ENCODE measurements around the gene CENPP.

The CENPP gene

DNA sequence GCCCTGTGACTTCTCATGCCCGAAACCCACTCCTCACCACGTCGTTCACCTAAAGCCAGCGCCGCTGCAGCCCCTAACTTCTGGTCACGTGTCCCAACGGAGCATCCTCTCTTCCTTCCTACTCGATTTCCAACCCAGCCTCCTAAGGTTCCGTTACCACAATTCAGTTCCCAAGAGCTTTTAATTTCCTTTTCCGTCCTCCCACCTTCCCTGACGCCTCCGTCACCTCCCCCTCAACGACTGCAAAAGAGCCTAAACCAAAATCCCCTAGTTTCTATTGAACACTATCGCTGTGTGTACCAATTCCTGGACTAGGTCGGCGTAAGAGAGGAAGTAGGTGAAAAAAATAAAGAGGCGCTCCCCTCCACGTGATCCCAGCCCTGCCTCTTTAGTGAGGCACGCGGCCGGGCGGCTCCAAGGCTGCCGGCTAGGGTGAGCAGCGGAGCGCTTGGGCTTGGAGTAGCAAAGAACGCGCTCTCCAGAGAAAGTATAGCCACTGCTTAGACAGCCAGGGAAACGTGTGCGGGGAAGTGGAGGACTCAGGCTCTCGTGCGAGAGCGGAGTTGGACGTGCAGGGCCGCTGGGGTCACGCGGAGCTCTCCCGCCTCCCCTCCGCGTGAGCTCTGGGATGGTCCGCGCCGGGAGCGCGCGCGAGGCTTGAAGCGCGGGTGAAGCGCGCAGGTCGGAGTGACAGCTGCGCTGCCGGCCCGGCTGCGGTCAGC, at the start of gene CENPP, which contains the start of gene NOL8:
TSS of gene CENPP (plus strand) at position 685 of the 722 bp plus-strand sequence.
TSS of gene NOL8 (minus strand) at position 82 of the 722 bp plus-strand sequence. CDS start 1,189 bp downstream, outside the sequence.
- Histone ChIP-seq H3K36me3 (ENCODE audit: insufficient read depth, low read length) (peaks cover 22% of the 10 kb centered on the region), H3K9ac (ENCODE audit: insufficient read length) (peak within 1 kb of the TSS; percentile 96), H3K27ac (peak within 1 kb of the TSS; percentile 92), H3K9me3 (ENCODE audit: low read depth, low read length) (no peaks in the 10 kb centered on the region), H3K4me3 (peak within 1 kb of the TSS; percentile 96)
- TF ChIP-seq POLR2AphosphoS5 (IDR thresholded peaks at IDR 0.05; ENCODE audit: borderline replicate concordance, low read depth, low read length) (peak; percentile 96), EZH2 (IDR thresholded peaks at IDR 0.05) (no peak)
- peak; percentile 81 for DNase-seq (ENCODE audit: low read depth, low spot score)

DNA sequence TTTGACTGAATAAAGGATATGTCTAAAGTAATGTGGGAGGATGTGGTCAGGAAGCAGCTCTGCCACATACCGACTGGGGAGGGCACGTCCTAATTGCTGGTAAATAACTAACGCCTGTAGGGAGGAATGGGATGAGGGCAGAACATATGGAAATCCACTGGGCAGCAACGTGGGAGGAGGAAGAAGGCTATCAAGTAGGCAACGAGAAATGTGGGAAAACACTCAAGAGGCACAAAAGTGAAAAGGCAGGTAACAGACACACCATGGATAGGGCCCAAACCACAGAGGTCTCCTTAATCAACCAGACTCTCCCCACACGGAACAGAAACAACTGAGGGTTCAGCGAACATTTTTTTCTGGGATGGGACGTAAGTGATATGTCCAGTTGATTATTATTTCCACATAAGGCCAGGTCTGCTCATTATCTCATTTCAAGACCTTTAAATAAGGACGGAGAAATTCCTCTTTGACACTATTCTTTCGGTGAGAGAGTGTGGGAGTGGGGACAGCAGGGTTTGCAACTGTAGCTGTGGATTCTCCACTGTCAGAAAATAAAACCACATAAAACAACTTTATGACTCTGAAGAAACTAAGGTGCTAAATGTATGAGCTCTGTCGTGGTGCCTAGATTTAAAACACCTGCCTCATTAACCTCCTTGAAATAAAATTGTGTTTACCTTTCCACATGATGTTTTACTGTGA, 49.3 kb upstream of the CENPP start:
- Histone ChIP-seq H3K9ac (ENCODE audit: insufficient read length) (no peak overlapping the region), H3K4me3 (no peak overlapping the region), H3K9me3 (ENCODE audit: low read depth, low read length) (no peaks in the 10 kb centered on the region), H3K36me3 (ENCODE audit: insufficient read depth, low read length) (peaks cover 100% of the 10 kb centered on the region), H3K27ac (no peak overlapping the region)
- DNase-seq (ENCODE audit: low read depth, low spot score), result no peak
- TF ChIP-seq EZH2 (IDR thresholded peaks at IDR 0.05) (no peak), FOXP2 (optimal IDR thresholded peaks at IDR 0.05; ENCODE audit: control extremely low read depth, extremely low read length, insufficient read depth) (no peak), POLR2AphosphoS5 (IDR thresholded peaks at IDR 0.05; ENCODE audit: borderline replicate concordance, low read depth, low read length) (no peak)

DNA sequence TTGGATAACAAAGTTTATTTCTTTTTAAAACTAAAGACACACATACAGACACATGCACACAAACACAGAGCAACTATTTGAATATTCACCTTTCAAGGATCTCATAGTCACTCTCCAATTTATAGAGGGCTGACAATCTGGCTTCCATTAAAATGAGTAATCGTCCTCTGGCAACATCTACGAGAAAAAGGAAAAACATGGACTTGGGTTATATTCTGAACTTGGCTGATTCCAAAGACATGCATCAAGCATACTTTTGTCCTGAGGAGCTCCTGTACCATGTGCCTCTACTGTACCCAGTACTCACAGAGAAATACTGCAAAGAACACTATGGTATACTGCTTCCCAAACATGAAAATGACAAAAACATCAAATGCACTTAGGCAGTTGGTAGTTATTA, 47.6 kb upstream of the CENPP start:
- Histone ChIP-seq H3K9me3 (ENCODE audit: low read depth, low read length) (no peaks in the 10 kb centered on the region), H3K36me3 (ENCODE audit: insufficient read depth, low read length) (peaks cover 98% of the 10 kb centered on the region), H3K27ac (no peak overlapping the region), H3K9ac (ENCODE audit: insufficient read length) (no peak overlapping the region), H3K4me3 (no peak overlapping the region)
- DNase-seq (ENCODE audit: low read depth, low spot score), result no peak
- TF ChIP-seq FOXP2 (optimal IDR thresholded peaks at IDR 0.05; ENCODE audit: control extremely low read depth, extremely low read length, insufficient read depth), result no peak
- no peak for TF ChIP-seq POLR2AphosphoS5 (IDR thresholded peaks at IDR 0.05; ENCODE audit: borderline replicate concordance, low read depth, low read length)
- no peak for TF ChIP-seq EZH2 (IDR thresholded peaks at IDR 0.05)

DNA sequence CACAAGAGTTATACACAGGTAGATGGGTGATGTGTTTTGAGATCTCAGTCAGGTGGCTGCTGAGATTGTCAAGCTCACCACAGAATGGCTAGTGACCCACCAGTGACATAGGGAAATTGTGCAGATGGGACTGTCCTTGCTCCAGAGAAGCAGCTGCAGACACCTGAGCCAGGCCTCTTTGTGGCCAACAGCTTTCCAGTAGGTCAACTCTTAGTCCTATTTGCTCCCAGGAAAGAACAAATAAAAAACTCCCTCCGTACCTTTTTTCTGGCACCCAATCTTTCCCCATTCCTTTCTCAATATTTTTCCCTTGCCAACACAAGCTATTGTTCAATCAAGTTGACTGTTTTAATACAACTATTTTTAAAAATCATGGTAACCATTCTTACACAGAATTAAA, 46.5 kb upstream of the CENPP start:
- no peak overlapping the region for H3K27ac ChIP-seq
- peaks cover 97% of the 10 kb centered on the region for H3K36me3 ChIP-seq (ENCODE audit: insufficient read depth, low read length)

DNA sequence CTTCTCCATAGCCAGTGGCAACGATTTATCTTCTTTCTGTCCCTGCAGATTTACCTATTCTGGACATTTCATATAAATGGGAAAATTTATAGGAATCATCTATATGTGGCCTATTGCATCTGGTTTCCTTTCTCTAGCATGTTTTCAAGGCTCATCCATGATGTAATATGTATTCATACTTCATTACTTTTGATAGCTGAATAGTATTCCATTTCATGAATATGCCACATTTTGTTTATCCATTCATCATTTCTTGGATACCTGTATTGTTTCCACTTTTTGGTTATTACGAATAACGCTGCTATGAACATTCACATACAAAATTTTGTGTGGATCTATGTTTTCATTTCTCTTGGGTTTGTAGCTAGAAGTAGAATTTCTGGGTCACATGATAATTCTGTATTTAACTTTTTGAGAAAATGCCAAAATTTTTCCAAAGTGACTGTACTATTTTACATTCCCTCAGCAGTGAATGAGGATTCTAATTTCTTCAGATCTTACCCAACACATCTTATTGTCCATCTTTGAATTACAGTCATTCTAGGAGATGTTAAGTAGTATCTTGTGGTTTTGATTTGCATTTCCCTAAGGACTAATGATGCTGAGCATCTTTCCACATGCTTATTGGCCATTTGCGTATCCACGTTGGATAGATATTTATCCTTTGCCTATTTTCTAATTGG, 35.9 kb upstream of the CENPP start:
- Histone ChIP-seq H3K4me3 (no peak overlapping the region), H3K27ac (no peak overlapping the region), H3K9me3 (ENCODE audit: low read depth, low read length) (no peaks in the 10 kb centered on the region), H3K9ac (ENCODE audit: insufficient read length) (no peak overlapping the region), H3K36me3 (ENCODE audit: insufficient read depth, low read length) (peaks cover 81% of the 10 kb centered on the region)
- DNase-seq (ENCODE audit: low read depth, low spot score), result no peak
- TF ChIP-seq FOXP2 (optimal IDR thresholded peaks at IDR 0.05; ENCODE audit: control extremely low read depth, extremely low read length, insufficient read depth), result no peak
- no peak for TF ChIP-seq POLR2AphosphoS5 (IDR thresholded peaks at IDR 0.05; ENCODE audit: borderline replicate concordance, low read depth, low read length)
- no peak for TF ChIP-seq EZH2 (IDR thresholded peaks at IDR 0.05)

More for the DNA sequence above, 46.5 kb upstream of the CENPP start:
- no peak for DNase-seq (ENCODE audit: low read depth, low spot score)
- H3K9ac ChIP-seq (ENCODE audit: insufficient read length), result no peak overlapping the region
- no peaks in the 10 kb centered on the region for H3K9me3 ChIP-seq (ENCODE audit: low read depth, low read length)
- no peak overlapping the region for H3K4me3 ChIP-seq
- no peak for TF ChIP-seq POLR2AphosphoS5 (IDR thresholded peaks at IDR 0.05; ENCODE audit: borderline replicate concordance, low read depth, low read length)
- TF ChIP-seq FOXP2 (optimal IDR thresholded peaks at IDR 0.05; ENCODE audit: control extremely low read depth, extremely low read length, insufficient read depth), result no peak
- TF ChIP-seq EZH2 (IDR thresholded peaks at IDR 0.05), result no peak

DNA sequence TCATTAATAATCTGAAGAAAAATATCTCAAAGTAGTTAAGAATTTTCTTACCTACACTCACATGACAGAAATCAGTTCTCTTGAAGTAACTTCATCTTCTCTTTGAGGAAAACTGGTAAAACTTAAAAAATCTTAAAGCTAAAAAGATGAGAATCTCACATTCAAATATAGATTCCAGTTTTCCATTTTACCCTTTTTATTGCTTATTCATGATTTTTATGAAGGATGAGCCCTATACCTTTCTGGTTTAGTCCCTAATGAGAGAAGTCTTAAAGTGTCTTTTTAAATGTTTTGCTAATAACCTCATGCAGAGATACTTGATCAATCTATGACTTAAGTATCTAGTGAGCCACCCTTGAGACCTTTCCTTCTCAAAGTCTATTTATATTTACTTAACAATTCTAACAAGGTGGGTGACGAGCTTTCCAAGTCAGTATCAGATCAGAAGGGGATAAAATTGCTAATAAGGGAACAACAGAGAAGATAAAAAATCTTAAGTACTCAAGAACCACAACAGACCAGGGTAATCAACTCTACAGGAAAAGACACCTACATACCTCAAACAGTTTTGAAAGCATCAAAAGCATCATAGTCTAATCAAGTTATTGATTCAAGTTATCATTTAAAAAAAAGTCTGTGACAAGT, 34.8 kb upstream of the CENPP start:
- TF ChIP-seq POLR2AphosphoS5 (IDR thresholded peaks at IDR 0.05; ENCODE audit: borderline replicate concordance, low read depth, low read length) (no peak), FOXP2 (optimal IDR thresholded peaks at IDR 0.05; ENCODE audit: control extremely low read depth, extremely low read length, insufficient read depth) (no peak), EZH2 (IDR thresholded peaks at IDR 0.05) (no peak)
- no peak for DNase-seq (ENCODE audit: low read depth, low spot score)
- H3K36me3 ChIP-seq (ENCODE audit: insufficient read depth, low read length), result peaks cover 70% of the 10 kb centered on the region
- H3K4me3 ChIP-seq, result peak overlapping the region; percentile 83
- no peaks in the 10 kb centered on the region for H3K9me3 ChIP-seq (ENCODE audit: low read depth, low read length)
- H3K9ac ChIP-seq (ENCODE audit: insufficient read length), result no peak overlapping the region
- peak overlapping the region; percentile 36; the same call in 1 of the 2 replicates for H3K27ac ChIP-seq

DNA sequence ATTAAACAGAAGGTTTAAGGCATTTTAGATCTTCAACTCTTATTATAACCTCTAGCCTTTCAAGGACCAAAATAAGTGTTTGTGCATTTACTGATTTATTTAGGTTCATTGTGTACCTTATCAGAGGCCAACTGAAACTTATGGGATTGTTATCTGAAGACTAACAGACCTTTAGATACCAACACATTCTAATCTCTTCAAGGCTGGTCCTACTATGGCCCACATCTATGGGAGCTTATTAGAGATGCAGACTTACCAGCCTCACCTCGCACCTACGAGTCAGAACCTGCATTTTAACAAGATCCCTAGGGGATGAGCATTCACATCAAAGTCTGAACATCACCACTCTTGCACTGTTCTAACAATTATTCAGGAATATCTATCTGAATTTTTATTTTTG, 34.2 kb upstream of the CENPP start:
- peak overlapping the region; percentile 83 for H3K4me3 ChIP-seq
- TF ChIP-seq POLR2AphosphoS5 (IDR thresholded peaks at IDR 0.05; ENCODE audit: borderline replicate concordance, low read depth, low read length), result no peak
- H3K27ac ChIP-seq, result no peak overlapping the region
- no peak overlapping the region for H3K9ac ChIP-seq (ENCODE audit: insufficient read length)
- DNase-seq (ENCODE audit: low read depth, low spot score), result no peak
- H3K9me3 ChIP-seq (ENCODE audit: low read depth, low read length), result no peaks in the 10 kb centered on the region
- H3K36me3 ChIP-seq (ENCODE audit: insufficient read depth, low read length), result peaks cover 67% of the 10 kb centered on the region

Measured in SK-N-MC (cell line).